Neutrophil (primary cell): Measurements from ENCODE around the gene KISS1.

Experiments used
- H3K27ac ChIP-seq: fragments of 200-600 bp; sonication (generic); 2 replicates; pipeline ENCODE4 v1.5.1; 2016; ENCODE audit warnings: mild to moderate bottlenecking, moderate library complexity
- H3K27me3 ChIP-seq: fragments of 200-600 bp; sonication (generic); 2 replicates; pipeline ENCODE4 v1.6.0; 2016; ENCODE audit warnings: mild to moderate bottlenecking
- H3K36me3 ChIP-seq: fragments of 200-600 bp; sonication (generic); 2 replicates; pipeline ENCODE4 v1.5.1; 2017
- H3K4me1 ChIP-seq, 2 experiments: fragments of 200-600 bp in 1 of 2; sonication (generic) in 1 of 2; 1 replicate in 1 of 2; 2 replicates in 1 of 2; pipeline versions ENCODE4 v1.5.1 to v1.6.1; 2013 to 2016; ENCODE audit warnings: low read depth in 1 of 2, low read length in 1 of 2, mild to moderate bottlenecking in 1 of 2, moderate library complexity in 1 of 2; ENCODE audit not compliant: control insufficient read depth in 1 of 2, insufficient read depth in 1 of 2
- H3K4me3 ChIP-seq, 2 experiments: fragments of 200-600 bp in 1 of 2; sonication (generic) in 1 of 2; 1 replicate in 1 of 2; 2 replicates in 1 of 2; pipeline ENCODE4 v1.5.1; 2013 to 2016; ENCODE audit warnings: low read depth in 1 of 2, low read length in 1 of 2, mild to moderate bottlenecking in 1 of 2, moderate library complexity in 1 of 2
- H3K9me3 ChIP-seq: fragments of 200-600 bp; sonication (generic); 2 replicates; pipeline ENCODE4 v1.5.1; 2016
- CTCF ChIP-seq: fragments of 200-600 bp; sonication (generic); IDR thresholded peaks from 2 replicates; pipeline ENCODE4 v1.5.1; 2016; ENCODE audit warnings: antibody characterized with exemption

KISS1 gene

GRCh38 chr1:204225841-204226735, 29.8 kb upstream of the KISS1 start:
- H3K36me3 ChIP-seq = no peaks in the 10 kb centered on the region

GRCh38 chr1:204224655-204225054, 28.4 kb upstream of the KISS1 start:
- Histone ChIP-seq H3K9me3 (no peaks in the 10 kb centered on the region), H3K27me3 (no peaks in the 10 kb centered on the region), H3K4me1 (no peaks in the 10 kb centered on the region), H3K4me3 (no peak overlapping the region), H3K36me3 (no peaks in the 10 kb centered on the region), H3K27ac (no peak overlapping the region)
- TF ChIP-seq CTCF = no peak

More at GRCh38 chr1:204225841-204226735, 29.8 kb upstream of the KISS1 start:
- no peaks in the 10 kb centered on the region for H3K4me1 ChIP-seq
- no peaks in the 10 kb centered on the region for H3K9me3 ChIP-seq
- no peak for TF ChIP-seq CTCF
- H3K27me3 ChIP-seq = no peaks in the 10 kb centered on the region
- no peak overlapping the region for H3K27ac ChIP-seq
- no peak overlapping the region for H3K4me3 ChIP-seq

GRCh38 chr1:204223129-204223860, 27.0 kb upstream of the KISS1 start:
- no peak for TF ChIP-seq CTCF
- H3K9me3 ChIP-seq = no peaks in the 10 kb centered on the region
- no peak overlapping the region for H3K27ac ChIP-seq
- no peaks in the 10 kb centered on the region for H3K36me3 ChIP-seq
- no peaks in the 10 kb centered on the region for H3K27me3 ChIP-seq
- no peaks in the 10 kb centered on the region for H3K4me1 ChIP-seq
- H3K4me3 ChIP-seq = no peak overlapping the region

- no peak for TF ChIP-seq CTCF
Measured at GRCh38 chr1:204222764-204223055, 26.4 kb upstream of the KISS1 start.

GRCh38 chr1:204222006-204222763, 25.9 kb upstream of the KISS1 start:
- Histone ChIP-seq H3K4me3 (no peak overlapping the region), H3K27ac (no peak overlapping the region), H3K27me3 (no peaks in the 10 kb centered on the region), H3K9me3 (no peaks in the 10 kb centered on the region), H3K4me1 (no peaks in the 10 kb centered on the region), H3K36me3 (no peaks in the 10 kb centered on the region)
- TF ChIP-seq CTCF = no peak

More at GRCh38 chr1:204222764-204223055, 26.4 kb upstream of the KISS1 start:
- H3K27me3 ChIP-seq = no peaks in the 10 kb centered on the region
- no peaks in the 10 kb centered on the region for H3K9me3 ChIP-seq
- H3K4me3 ChIP-seq = no peak overlapping the region
- H3K27ac ChIP-seq = no peak overlapping the region
- no peaks in the 10 kb centered on the region for H3K36me3 ChIP-seq
- no peaks in the 10 kb centered on the region for H3K4me1 ChIP-seq
